Stimulated activated CD4-positive, alpha-beta T cell treated with anti-CD3 and anti-CD28 coated beads, Interleukin-15, amount 100 ng/mL, for 24 hours (primary cell): ENCODE measurements around the gene GRIK2.

ENCODE experiments used
- DNase-seq: peaks from one replicate; pipeline ENCODE4 v3.0.0-alpha.2; 2020

GRIK2 gene

GRCh38 chr6:101921829-101922450 lies 528.4 kb downstream of the GRIK2 start:
- DNase-seq = no peak

GRCh38 chr6:101926149-101926925 lies 532.8 kb downstream of the GRIK2 start:
- DNase-seq = no peak

- DNase-seq = no peak
Measured at GRCh38 chr6:101931766-101932165, 538.3 kb downstream of the GRIK2 start.

- DNase-seq = no peak
Measured at GRCh38 chr6:101932704-101933103, 539.2 kb downstream of the GRIK2 start.

GRCh38 chr6:101935732-101936131 lies 542.2 kb downstream of the GRIK2 start:
- no peak for DNase-seq

GRCh38 chr6:101936516-101936915 lies 543.0 kb downstream of the GRIK2 start:
- no peak for DNase-seq

GRCh38 chr6:101937108-101937507 lies 543.6 kb downstream of the GRIK2 start:
- no peak for DNase-seq

GRCh38 chr6:101940391-101940790 lies 546.9 kb downstream of the GRIK2 start:
- DNase-seq = no peak

GRCh38 chr6:101956961-101957360 lies 563.5 kb downstream of the GRIK2 start:
- no peak for DNase-seq

GRCh38 chr6:101961357-101961756 lies 567.8 kb downstream of the GRIK2 start:
- no peak for DNase-seq

GRCh38 chr6:101980924-101981323 lies 587.4 kb downstream of the GRIK2 start:
- DNase-seq = no peak

- DNase-seq = no peak
Measured at GRCh38 chr6:101986476-101986875, 593.0 kb downstream of the GRIK2 start.

GRCh38 chr6:101992286-101992685 lies 598.8 kb downstream of the GRIK2 start:
- no peak for DNase-seq

GRCh38 chr6:101994521-101994920 lies 601.0 kb downstream of the GRIK2 start:
- no peak for DNase-seq

GRCh38 chr6:102015431-102015830 lies 621.9 kb downstream of the GRIK2 start:
- no peak for DNase-seq

- no peak for DNase-seq
Measured at GRCh38 chr6:102022281-102022680, 628.8 kb downstream of the GRIK2 start.

GRCh38 chr6:102022803-102023202 lies 629.3 kb downstream of the GRIK2 start:
- DNase-seq = no peak

- DNase-seq = no peak
Measured at GRCh38 chr6:102023977-102024657, 630.6 kb downstream of the GRIK2 start.

- DNase-seq = no peak
Measured at GRCh38 chr6:102026649-102027048, 633.1 kb downstream of the GRIK2 start.

GRCh38 chr6:102028176-102028575 lies 634.7 kb downstream of the GRIK2 start:
- no peak for DNase-seq

- no peak for DNase-seq
Measured at GRCh38 chr6:102038964-102039363, 645.5 kb downstream of the GRIK2 start.

- no peak for DNase-seq
Measured at GRCh38 chr6:102039441-102039840, 645.9 kb downstream of the GRIK2 start.

GRCh38 chr6:102051001-102051400 lies 657.5 kb downstream of the GRIK2 start:
- no peak for DNase-seq

- no peak for DNase-seq
Measured at GRCh38 chr6:102051720-102052119, 658.2 kb downstream of the GRIK2 start.
